Thyroid gland (tissue), 4 donors: ENCODE measurements around the gene SLITRK3. TPM values are rescaled to one million over a fixed set of nuclear protein-coding genes. Genes with fewer than 3 reads are reported as not detected.

Experiments
- DNase-seq, 2 donors: peaks; one replicate each; pipeline ENCODE4 v3.0.0-alpha.2; 2019
- H3K27ac ChIP-seq, 3 donors: fragments of 200-600 bp; sonication (generic); 1 replicate in 2 of 3; 2 replicates in 1 of 3; pipeline ENCODE4 v1.5.1; 2016 to 2019; ENCODE audit warnings: mild to moderate bottlenecking in 1 of 3, moderate library complexity in 1 of 3
- H3K27me3 ChIP-seq: fragments of 200-600 bp; sonication (generic); one replicate; pipeline ENCODE4 v1.5.1; 2019
- H3K36me3 ChIP-seq, 2 donors: fragments of 200-600 bp; sonication (generic); one replicate each; pipeline ENCODE4 v1.5.1; 2016 to 2019
- H3K4me1 ChIP-seq, 2 donors: fragments of 200-600 bp; sonication (generic); one replicate each; pipeline ENCODE4 v1.5.1; 2017 to 2019
- H3K4me3 ChIP-seq, 3 donors: fragments of 200-600 bp; sonication (generic); replicated peaks in 1 of 3; 1 replicate in 2 of 3; 2 replicates in 1 of 3; pipeline ENCODE4 v1.5.1; 2016; ENCODE audit warnings: mild to moderate bottlenecking in 1 of 3
- H3K9me3 ChIP-seq: fragments of 200-600 bp; sonication (generic); one replicate; pipeline ENCODE4 v1.5.1; 2017
- POLR2A ChIP-seq, 2 donors: fragments of 450-650 bp; IDR thresholded peaks; one replicate each; pipeline ENCODE4 v1.6.1; 2017; ENCODE audit warnings: antibody characterized with exemption in 2 of 2, mild to moderate bottlenecking in 2 of 2, moderate library complexity in 1 of 2
- WGBS, 2 donors: methylation state at CpG; one replicate each; pipeline ENCODE4 v1.1.5; 2017; 5-methylcytosine and 5-hydroxymethylcytosine counted together
- intact Hi-C: fragments of 100-400 bp; cut with DNase I; formaldehyde crosslinking; loops from one replicate; pipeline ENCODE4 v1.15.1; 2023
- total RNA-seq, 4 donors: library from RNA; depleted of rRNA; stranded (reverse); fragments of >200 nt; gene quantifications; one replicate each; pipeline ENCODE4 v1.2.3, GENCODE V29; 2016
- TF ChIP-seq, protein P1 (sequence below), 6 experiments: fragments of 200-600 bp in 3 of 6; fragments of 450-650 bp in 3 of 6; sonication (generic) in 3 of 6; IDR thresholded peaks; one replicate each; pipeline ENCODE4 v1.5.1; 2016 to 2019; ENCODE audit warnings: antibody characterized with exemption in 6 of 6, mild to moderate bottlenecking in 2 of 6, inconsistent platforms in 1 of 6, moderate library complexity in 1 of 6

SLITRK3 gene
- total RNA-seq, 4 donors from 2014 or later = 0.13 to 1.9 (median 0.67) TPM; not detected in 1

DNA sequence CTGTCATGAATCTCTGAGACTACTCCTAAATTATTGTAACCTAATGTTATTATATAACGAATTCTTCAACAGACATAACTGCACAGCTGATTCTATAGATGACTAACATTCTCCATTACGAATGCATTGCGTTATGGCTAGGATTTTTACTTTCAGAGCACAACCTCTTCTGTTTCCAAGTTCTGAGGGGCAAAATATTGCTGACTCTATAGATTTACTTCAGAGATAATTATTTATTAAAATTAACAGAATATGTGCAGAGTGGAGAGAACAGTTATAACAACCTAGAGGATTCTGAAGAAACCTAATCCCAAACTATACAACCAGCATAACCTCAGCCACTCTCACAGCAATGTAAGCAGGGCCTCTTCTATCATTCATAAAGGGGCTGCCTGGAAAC lies 25.9 kb downstream of the SLITRK3 start:
- no peak for DNase-seq
- H3K9me3 ChIP-seq = no peaks in the 10 kb centered on the region
- TF ChIP-seq POLR2A (IDR thresholded peaks at IDR 0.05) = no peak
- TF ChIP-seq, protein P1, sequence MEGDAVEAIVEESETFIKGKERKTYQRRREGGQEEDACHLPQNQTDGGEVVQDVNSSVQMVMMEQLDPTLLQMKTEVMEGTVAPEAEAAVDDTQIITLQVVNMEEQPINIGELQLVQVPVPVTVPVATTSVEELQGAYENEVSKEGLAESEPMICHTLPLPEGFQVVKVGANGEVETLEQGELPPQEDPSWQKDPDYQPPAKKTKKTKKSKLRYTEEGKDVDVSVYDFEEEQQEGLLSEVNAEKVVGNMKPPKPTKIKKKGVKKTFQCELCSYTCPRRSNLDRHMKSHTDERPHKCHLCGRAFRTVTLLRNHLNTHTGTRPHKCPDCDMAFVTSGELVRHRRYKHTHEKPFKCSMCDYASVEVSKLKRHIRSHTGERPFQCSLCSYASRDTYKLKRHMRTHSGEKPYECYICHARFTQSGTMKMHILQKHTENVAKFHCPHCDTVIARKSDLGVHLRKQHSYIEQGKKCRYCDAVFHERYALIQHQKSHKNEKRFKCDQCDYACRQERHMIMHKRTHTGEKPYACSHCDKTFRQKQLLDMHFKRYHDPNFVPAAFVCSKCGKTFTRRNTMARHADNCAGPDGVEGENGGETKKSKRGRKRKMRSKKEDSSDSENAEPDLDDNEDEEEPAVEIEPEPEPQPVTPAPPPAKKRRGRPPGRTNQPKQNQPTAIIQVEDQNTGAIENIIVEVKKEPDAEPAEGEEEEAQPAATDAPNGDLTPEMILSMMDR (IDR thresholded peaks at IDR 0.05) = no peak
- H3K4me1 ChIP-seq = no peaks in the 10 kb centered on the region
- H3K4me3 ChIP-seq = no peak overlapping the region
- no peak overlapping the region for H3K27ac ChIP-seq
- no peaks in the 10 kb centered on the region for H3K36me3 ChIP-seq
- WGBS, 2 donors = 91 to 92% methylated on average over 3 of the region's 3 CpGs
- H3K27me3 ChIP-seq = no peaks in the 10 kb centered on the region
- intact Hi-C loops = no loop called here

DNA sequence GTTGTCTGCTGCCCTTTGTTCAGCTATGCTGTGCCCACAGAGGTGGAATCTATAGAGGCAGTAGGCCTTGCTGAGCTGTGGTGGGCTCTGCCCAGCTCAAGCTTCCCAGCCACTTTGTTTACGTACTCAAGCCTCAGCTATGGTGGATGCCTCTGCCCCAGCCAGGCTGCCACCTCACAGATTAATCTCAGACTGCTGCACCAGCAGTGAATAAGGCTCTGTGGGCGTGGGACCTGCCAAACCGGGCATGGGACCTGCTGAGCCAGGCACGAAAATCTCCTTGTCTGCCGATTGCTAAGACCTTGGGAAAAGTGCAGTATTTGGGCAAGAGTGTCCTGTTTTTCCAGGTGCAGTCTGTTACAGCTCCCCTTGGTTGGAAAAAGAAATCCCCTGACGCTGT lies 26.8 kb downstream of the SLITRK3 start:
- intact Hi-C loops = no loop called here
- H3K27me3 ChIP-seq = no peaks in the 10 kb centered on the region
- H3K4me1 ChIP-seq = no peaks in the 10 kb centered on the region
- no peaks in the 10 kb centered on the region for H3K9me3 ChIP-seq
- no peak for DNase-seq
- no peak overlapping the region for H3K4me3 ChIP-seq
- TF ChIP-seq POLR2A (IDR thresholded peaks at IDR 0.05) = no peak
- TF ChIP-seq, protein P1 (IDR thresholded peaks at IDR 0.05) = no peak
- 85 to 98% methylated on average over 6 of the region's 6 CpGs for WGBS, 2 donors
- no peak overlapping the region for H3K27ac ChIP-seq
- no peaks in the 10 kb centered on the region for H3K36me3 ChIP-seq

GRCh38 chr3:165162883-165163282 lies 33.3 kb downstream of the SLITRK3 start:
- WGBS, 2 donors = 94 to 96% methylated on average over 1 of the region's 1 CpG
- H3K27ac ChIP-seq = no peak overlapping the region
- TF ChIP-seq, protein P1 (IDR thresholded peaks at IDR 0.05) = no peak
- TF ChIP-seq POLR2A (IDR thresholded peaks at IDR 0.05) = no peak

GRCh38 chr3:165159760-165160421 lies 36.3 kb downstream of the SLITRK3 start:
- WGBS, 2 donors = 39 to 43% methylated on average over 1 of the region's 1 CpG
- Histone ChIP-seq H3K27ac (no peak overlapping the region), H3K36me3 (no peaks in the 10 kb centered on the region), H3K27me3 (no peaks in the 10 kb centered on the region), H3K4me1 (no peaks in the 10 kb centered on the region), H3K9me3 (no peaks in the 10 kb centered on the region), H3K4me3 (no peak overlapping the region)
- peak; percentile 5 to 15 for DNase-seq
- TF ChIP-seq POLR2A (IDR thresholded peaks at IDR 0.05) = no peak
- TF ChIP-seq, protein P1 (IDR thresholded peaks at IDR 0.05) = no peak
- intact Hi-C loops = no loop called here

More at GRCh38 chr3:165162883-165163282, 33.3 kb downstream of the SLITRK3 start:
- no peak overlapping the region for H3K4me3 ChIP-seq
- no peaks in the 10 kb centered on the region for H3K36me3 ChIP-seq
- H3K4me1 ChIP-seq = no peaks in the 10 kb centered on the region
- H3K9me3 ChIP-seq = no peaks in the 10 kb centered on the region
- DNase-seq = no peak
- intact Hi-C loops = no loop called here
- H3K27me3 ChIP-seq = no peaks in the 10 kb centered on the region

GRCh38 chr3:165158011-165158410 lies 38.2 kb downstream of the SLITRK3 start:
- Histone ChIP-seq H3K36me3 (no peaks in the 10 kb centered on the region), H3K4me3 (no peak overlapping the region), H3K27ac (no peak overlapping the region), H3K9me3 (no peaks in the 10 kb centered on the region), H3K27me3 (no peaks in the 10 kb centered on the region), H3K4me1 (no peaks in the 10 kb centered on the region)
- WGBS, 2 donors = 89 to 93% methylated on average over 2 of the region's 2 CpGs
- no peak for TF ChIP-seq POLR2A (IDR thresholded peaks at IDR 0.05)
- TF ChIP-seq, protein P1 (IDR thresholded peaks at IDR 0.05) = no peak
- intact Hi-C loops = no loop called here
- no peak for DNase-seq
